Stimulated activated CD8-positive, alpha-beta memory T cell treated with anti-CD3 and anti-CD28 coated beads, Interleukin-4, amount 100 ng/mL, for 24 hours (primary cell): ENCODE measurements around the gene NEK11.

Experiments used
- DNase-seq: peaks from one replicate; pipeline ENCODE4 v3.0.0-alpha.2; 2020; ENCODE audit warnings: low read depth

The NEK11 gene, protein sequence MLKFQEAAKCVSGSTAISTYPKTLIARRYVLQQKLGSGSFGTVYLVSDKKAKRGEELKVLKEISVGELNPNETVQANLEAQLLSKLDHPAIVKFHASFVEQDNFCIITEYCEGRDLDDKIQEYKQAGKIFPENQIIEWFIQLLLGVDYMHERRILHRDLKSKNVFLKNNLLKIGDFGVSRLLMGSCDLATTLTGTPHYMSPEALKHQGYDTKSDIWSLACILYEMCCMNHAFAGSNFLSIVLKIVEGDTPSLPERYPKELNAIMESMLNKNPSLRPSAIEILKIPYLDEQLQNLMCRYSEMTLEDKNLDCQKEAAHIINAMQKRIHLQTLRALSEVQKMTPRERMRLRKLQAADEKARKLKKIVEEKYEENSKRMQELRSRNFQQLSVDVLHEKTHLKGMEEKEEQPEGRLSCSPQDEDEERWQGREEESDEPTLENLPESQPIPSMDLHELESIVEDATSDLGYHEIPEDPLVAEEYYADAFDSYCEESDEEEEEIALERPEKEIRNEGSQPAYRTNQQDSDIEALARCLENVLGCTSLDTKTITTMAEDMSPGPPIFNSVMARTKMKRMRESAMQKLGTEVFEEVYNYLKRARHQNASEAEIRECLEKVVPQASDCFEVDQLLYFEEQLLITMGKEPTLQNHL

DNA sequence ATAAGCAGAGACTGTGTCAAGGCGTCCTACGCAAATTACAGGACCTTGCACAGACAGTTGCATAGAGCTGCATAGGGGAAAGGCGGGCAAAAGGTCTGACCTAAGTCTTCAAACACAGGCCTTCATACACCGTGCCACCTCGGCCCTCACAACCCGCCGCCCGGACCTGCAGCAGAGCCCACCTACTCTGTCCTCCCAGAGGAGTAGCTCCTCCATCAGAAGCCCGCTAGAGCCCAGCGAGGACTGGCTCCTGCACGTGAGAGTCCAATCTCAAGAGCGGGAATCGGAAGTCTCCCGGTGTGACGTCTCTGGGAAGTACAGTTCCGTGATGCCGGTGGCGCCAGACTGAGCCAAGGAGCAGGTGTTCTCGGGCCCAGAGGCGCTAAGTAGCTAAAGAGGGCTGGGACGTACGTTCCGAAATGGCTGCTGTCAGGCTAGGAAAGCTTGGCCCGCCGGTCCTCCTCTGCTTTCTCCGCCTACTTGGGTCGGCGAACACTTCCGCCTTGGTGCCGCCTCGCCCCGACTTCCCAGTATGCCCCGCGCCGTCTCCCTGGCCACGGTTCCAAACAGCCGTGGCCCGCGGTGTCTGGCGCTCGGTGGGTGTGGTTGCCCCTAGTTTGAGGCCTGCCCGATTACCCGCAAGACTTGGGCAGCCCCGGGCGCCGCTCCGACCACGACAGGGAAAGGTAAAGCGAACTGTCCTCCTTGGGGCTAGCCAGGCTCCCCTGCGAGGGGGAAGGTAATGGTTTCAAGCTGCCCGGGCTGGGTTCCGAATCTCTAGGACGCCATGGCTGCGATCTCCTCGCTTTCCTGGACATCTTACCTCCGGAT is at the start of gene NEK11, which contains the start of gene ASTE1:
TSS of gene NEK11 (plus strand) at position 557 of the 831 bp plus-strand sequence. CDS start 2,832 bp downstream, outside the sequence.
TSS of gene ASTE1 (minus strand) at position 505 of the 831 bp plus-strand sequence. CDS start 1,519 bp downstream, outside the sequence.
- DNase-seq, result peak; percentile 86

GRCh38 chr3:130979117-130979516 is 47.6 kb upstream of the NEK11 start:
- DNase-seq, result no peak

- no peak for DNase-seq
These were observed 45.2 kb upstream of the NEK11 start for GRCh38 chr3:130981469-130981868.

GRCh38 chr3:130990282-130990681 is 36.4 kb upstream of the NEK11 start:
- DNase-seq, result no peak

- no peak for DNase-seq
These were observed 35.6 kb upstream of the NEK11 start for GRCh38 chr3:130991126-130991525.

GRCh38 chr3:130992344-130992743 is 34.3 kb upstream of the NEK11 start:
- DNase-seq, result no peak

GRCh38 chr3:130997289-130997688 is 29.4 kb upstream of the NEK11 start:
- no peak for DNase-seq

- no peak for DNase-seq
These were observed 25.6 kb upstream of the NEK11 start for GRCh38 chr3:131001071-131001470.

- DNase-seq, result no peak
These were observed 22.1 kb upstream of the NEK11 start for GRCh38 chr3:131004603-131005002.

- no peak for DNase-seq
These were observed 19.4 kb upstream of the NEK11 start for GRCh38 chr3:131007256-131007655.

GRCh38 chr3:131007782-131008181 is 18.9 kb upstream of the NEK11 start:
- DNase-seq, result no peak

DNA sequence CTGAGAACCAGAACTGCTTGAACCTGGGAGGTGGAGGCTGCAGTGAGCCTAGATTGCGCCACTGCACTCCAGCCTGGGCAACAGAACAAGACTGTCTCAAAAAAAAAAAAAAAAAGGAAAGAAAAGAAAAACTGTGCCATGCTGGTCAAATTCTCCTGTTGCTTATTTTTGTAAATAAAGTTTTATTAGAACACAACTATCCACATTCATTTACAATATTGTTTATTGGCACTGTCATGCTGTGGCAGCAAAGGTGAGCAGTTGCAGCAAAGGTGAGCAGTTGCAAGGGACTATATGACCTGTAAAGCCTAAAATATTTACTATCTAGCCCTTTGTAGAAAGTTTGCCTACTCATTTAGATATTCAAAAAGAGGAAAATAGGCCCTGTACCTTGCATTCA is 18.4 kb upstream of the NEK11 start:
- DNase-seq, result no peak

- DNase-seq, result no peak
These were observed 17.0 kb upstream of the NEK11 start for GRCh38 chr3:131009698-131010097.

- no peak for DNase-seq
These were observed 7.7 kb upstream of the NEK11 start for GRCh38 chr3:131018970-131019369.

GRCh38 chr3:131020122-131020693 is 6.5 kb upstream of the NEK11 start:
- DNase-seq, result no peak

DNA sequence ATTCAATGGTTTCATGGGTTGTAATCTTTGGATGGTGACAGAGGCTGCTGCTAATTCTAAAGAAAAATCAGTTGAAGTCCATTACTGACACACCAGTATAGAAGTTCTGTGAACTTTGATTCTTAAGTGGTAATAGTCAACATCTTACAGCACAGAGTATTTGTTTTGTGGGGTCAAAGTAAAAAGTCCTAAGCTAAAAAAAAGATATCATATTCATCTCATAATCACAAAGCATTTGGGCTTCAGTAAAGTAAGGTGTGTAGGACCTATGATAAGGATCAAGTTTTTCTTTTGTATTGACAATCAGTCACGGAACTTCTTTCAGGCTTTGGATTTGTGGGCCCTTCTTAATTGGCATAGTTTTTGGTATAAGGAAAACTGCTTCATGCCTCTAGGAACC is 1.1 kb upstream of the NEK11 start:
- DNase-seq, result no peak

DNA sequence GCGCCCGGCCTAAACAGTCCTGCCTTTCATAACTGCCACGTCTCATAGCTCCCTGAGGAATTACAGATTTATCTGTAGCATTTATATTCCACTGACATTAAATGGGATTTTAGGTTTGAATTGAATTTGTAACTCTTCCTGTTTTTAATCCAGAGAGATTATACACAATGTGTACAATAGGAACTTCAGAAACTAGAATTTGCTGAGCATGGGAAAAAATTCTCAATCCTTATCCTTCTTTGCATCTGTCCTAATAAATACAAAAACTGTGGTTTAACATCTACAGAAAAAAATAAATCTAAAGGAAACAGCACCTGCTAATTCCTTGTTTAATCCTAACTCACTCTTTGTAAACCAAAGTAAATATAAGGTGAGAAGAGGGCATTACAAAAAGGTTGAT is 2.2 kb downstream of the NEK11 start:
- no peak for DNase-seq

- DNase-seq, result no peak
These were observed 5.0 kb downstream of the NEK11 start for GRCh38 chr3:131031660-131032059.

DNA sequence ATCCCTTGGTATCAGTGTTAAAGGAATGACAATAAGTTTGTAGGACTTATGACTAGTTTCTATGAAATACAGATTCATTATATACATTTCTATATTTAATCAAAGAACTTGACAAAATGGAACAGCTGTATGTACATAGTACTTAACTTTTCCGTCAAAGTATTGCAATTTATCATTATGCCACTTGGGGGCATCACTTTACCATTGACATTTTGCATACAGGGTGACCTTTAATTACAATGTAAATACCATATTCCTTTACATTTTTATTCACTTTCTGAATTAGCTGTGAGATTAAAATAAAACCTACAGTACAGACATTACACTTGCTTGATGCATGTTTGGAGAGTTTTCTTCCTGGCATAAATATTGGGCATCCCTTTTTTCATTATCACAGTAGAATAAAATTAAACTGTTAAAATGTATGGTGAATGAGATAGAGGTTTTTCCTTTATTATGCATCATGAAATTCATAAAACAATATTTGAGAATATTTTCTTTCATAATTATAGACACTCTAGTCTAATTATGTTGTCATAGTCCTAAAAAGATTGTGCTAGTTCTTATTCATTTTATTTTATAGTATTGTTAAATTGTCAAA is 6.9 kb downstream of the NEK11 start:
- no peak for DNase-seq

GRCh38 chr3:131036200-131036816 is 9.6 kb downstream of the NEK11 start:
- DNase-seq, result no peak

GRCh38 chr3:131036986-131037385 is 10.3 kb downstream of the NEK11 start:
- no peak for DNase-seq
